Endothelial cell (in vitro differentiated cells): ENCODE measurements around the gene GPR42. TPM values are rescaled to one million over a fixed set of nuclear protein-coding genes. Genes with fewer than 3 reads are reported as not detected.
A peak's percentile ranks its signal among the peaks of the same experiment; 100 is the strongest.
"Not testable (repeated sequence)": the region's sequence is repeated elsewhere in the genome, so short reads cannot be mapped to it uniquely, and the experiment has no call there.

Experiments used
- DNase-seq: peaks from one replicate; pipeline ENCODE4 v3.0.0; 2021; ENCODE audit warnings: low spot score
- H3K27ac Mint-ChIP-seq: one replicate; pipeline ENCODE4 v1.8.0; 2021; ENCODE audit warnings: mixed read lengths, inconsistent platforms; ENCODE audit not compliant: unreplicated experiment
- H3K27me3 Mint-ChIP-seq: one replicate; pipeline ENCODE4 v1.8.0; 2021; ENCODE audit warnings: mild to moderate bottlenecking, moderate library complexity, mixed read lengths, inconsistent platforms; ENCODE audit not compliant: unreplicated experiment
- H3K36me3 Mint-ChIP-seq: one replicate; pipeline ENCODE4 v1.8.0; 2021; ENCODE audit warnings: mild to moderate bottlenecking, low read depth, mixed read lengths, inconsistent platforms; ENCODE audit not compliant: unreplicated experiment
- H3K4me1 Mint-ChIP-seq: one replicate; pipeline ENCODE4 v1.8.0; 2021; ENCODE audit warnings: mild to moderate bottlenecking, mixed read lengths, inconsistent platforms; ENCODE audit not compliant: unreplicated experiment
- H3K4me3 Mint-ChIP-seq: one replicate; pipeline ENCODE4 v1.8.0; 2021; ENCODE audit warnings: mild to moderate bottlenecking, mixed read lengths, inconsistent platforms; ENCODE audit not compliant: unreplicated experiment
- H3K9me3 Mint-ChIP-seq: one replicate; pipeline ENCODE4 v1.8.0; 2021; ENCODE audit warnings: mixed read lengths, inconsistent platforms; ENCODE audit not compliant: unreplicated experiment
- total RNA-seq: library from RNA; stranded (reverse); fragmentation: NEBNext Ultra II Directional; extraction: Animal tissue kit (Norgen Biotek cat#: 25700); gene quantifications from one replicate; pipeline ENCODE4 v1.2.1, GENCODE V29; 2021; ENCODE audit not compliant: unreplicated experiment
- TF ChIP-seq, protein P1 (sequence below): fragments of 200-600 bp; sonication (generic); IDR thresholded peaks from one replicate; pipeline ENCODE4 v1.5.0; 2021; ENCODE audit warnings: antibody characterized with exemption; ENCODE audit not compliant: unreplicated experiment

The GPR42 gene
- total RNA-seq, 1 donor from 2014 or later: not detected

DNA sequence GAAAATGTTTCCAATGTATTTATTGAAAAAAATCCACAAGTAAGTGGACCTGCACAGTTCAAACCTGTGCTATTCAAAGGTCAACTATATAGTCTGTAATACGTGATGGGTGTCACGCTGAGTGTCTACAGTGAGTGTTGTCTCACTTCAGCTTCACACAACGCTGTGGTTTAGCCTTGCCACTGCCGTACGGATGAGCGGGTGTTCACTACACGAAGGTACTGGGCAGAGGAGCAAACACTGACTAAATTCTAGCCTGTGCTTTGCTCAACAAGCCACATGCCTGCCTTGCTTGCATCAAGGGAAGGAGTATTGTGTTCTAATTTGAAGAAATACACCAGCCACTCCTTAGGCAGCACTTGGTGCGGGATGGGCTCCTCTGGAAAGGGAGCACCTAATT, 16.0 kb upstream of the GPR42 start:
- peaks cover 2% of the 10 kb centered on the region for H3K27me3 Mint-ChIP-seq
- H3K27ac Mint-ChIP-seq: peak overlapping the region; percentile 61

DNA sequence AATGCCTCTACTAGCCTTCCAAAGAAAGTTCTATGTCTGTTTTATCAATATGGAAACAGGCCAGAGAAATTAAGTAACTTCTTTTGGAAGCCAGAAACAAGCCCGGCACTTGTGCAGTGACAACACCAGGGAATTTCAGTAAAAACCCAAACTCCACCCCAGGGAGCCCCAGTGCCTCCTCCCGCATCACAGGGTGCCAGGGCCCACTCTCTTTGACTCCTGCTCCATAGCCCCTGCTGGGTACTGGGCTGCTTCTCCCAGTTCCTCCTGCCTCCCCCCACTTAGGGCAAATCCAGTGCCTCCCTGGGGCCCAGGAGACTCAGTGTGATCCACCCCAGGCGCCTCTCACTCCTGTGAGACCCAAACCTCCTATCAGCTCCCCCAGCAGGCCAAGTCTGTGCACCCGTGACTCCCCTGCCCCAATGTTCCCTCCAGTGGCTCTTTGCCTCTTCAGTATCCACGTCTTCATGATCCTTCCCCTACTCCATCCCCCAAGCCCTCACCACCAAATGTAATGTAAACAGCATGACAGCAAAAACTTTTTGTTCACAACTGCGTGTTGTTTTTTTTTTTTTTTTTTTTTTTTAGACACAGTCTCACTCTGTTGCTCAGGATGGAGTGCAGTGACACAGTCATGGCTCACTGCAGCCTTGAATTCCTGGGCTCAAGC, 14.9 kb upstream of the GPR42 start:
- TF ChIP-seq, protein P1, sequence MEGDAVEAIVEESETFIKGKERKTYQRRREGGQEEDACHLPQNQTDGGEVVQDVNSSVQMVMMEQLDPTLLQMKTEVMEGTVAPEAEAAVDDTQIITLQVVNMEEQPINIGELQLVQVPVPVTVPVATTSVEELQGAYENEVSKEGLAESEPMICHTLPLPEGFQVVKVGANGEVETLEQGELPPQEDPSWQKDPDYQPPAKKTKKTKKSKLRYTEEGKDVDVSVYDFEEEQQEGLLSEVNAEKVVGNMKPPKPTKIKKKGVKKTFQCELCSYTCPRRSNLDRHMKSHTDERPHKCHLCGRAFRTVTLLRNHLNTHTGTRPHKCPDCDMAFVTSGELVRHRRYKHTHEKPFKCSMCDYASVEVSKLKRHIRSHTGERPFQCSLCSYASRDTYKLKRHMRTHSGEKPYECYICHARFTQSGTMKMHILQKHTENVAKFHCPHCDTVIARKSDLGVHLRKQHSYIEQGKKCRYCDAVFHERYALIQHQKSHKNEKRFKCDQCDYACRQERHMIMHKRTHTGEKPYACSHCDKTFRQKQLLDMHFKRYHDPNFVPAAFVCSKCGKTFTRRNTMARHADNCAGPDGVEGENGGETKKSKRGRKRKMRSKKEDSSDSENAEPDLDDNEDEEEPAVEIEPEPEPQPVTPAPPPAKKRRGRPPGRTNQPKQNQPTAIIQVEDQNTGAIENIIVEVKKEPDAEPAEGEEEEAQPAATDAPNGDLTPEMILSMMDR: no peak
- Mint-ChIP-seq H3K27me3 (peaks cover 2% of the 10 kb centered on the region), H3K27ac (no peak overlapping the region), H3K36me3 (no peaks in the 10 kb centered on the region), H3K9me3 (no peaks in the 10 kb centered on the region), H3K4me3 (no peak overlapping the region), H3K4me1 (peaks cover 8% of the 10 kb centered on the region)
- no peak for DNase-seq

More for the DNA sequence above, 16.0 kb upstream of the GPR42 start:
- H3K4me3 Mint-ChIP-seq: no peak overlapping the region
- DNase-seq: no peak
- TF ChIP-seq, protein P1: no peak
- peaks cover 8% of the 10 kb centered on the region for H3K4me1 Mint-ChIP-seq
- H3K36me3 Mint-ChIP-seq: no peaks in the 10 kb centered on the region
- no peaks in the 10 kb centered on the region for H3K9me3 Mint-ChIP-seq

DNA sequence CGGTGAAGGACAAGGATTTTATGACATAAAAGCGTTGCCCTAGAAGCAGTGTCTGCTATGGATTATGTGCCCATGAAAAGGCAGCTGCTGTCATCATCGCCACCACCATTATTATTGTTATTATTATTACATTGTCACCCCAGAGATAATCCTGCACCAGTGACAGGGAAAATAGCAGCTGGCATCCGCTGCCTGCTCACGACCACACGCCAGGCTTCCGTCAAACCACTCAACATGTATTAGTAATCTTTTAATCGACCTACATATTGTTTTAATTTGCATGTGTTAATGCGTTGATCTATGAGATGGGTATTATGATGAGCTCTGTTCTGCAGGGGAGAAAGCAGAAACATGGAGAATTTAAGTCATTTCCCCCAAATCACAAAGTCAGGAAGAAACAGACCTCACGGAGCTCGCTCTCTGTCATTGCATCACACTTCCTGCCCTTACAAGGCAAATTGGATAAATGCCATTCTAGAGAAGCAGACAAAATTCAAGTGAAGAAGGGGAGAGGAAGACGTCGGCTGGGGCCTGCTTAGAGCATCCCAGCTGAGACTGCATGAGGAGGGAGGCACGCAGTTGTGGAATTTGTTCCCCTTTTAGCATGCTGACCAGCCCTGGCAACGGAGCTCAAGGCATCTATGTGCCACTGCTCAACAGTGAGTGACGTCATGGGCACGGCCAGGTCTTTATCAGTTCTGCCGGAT, 12.8 kb upstream of the GPR42 start, which contains the start of gene FFAR3:
Gene FFAR3, plus strand, starts transcription at position 594 of the 707 bp plus-strand sequence. CDS start 431 bp downstream, outside the sequence.
- no peaks in the 10 kb centered on the region for H3K36me3 Mint-ChIP-seq
- TF ChIP-seq, protein P1: no peak
- no peaks in the 10 kb centered on the region for H3K9me3 Mint-ChIP-seq
- H3K27ac Mint-ChIP-seq: no peak within 1 kb of the TSS
- peaks cover 8% of the 10 kb centered on the region for H3K4me1 Mint-ChIP-seq
- DNase-seq: no peak
- peaks cover 4% of the 10 kb centered on the region for H3K27me3 Mint-ChIP-seq
- H3K4me3 Mint-ChIP-seq: no peak within 1 kb of the TSS

DNA sequence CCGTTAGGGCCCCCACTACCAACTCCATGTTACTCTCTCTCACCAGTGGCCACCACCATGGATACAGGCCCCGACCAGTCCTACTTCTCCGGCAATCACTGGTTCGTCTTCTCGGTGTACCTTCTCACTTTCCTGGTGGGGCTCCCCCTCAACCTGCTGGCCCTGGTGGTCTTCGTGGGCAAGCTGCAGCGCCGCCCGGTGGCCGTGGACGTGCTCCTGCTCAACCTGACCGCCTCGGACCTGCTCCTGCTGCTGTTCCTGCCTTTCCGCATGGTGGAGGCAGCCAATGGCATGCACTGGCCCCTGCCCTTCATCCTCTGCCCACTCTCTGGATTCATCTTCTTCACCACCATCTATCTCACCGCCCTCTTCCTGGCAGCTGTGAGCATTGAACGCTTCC, 12.0 kb upstream of the GPR42 start:
- H3K4me3 Mint-ChIP-seq, DNase-seq, H3K27me3 Mint-ChIP-seq, H3K4me1 Mint-ChIP-seq, H3K36me3 Mint-ChIP-seq, H3K9me3 Mint-ChIP-seq, H3K27ac Mint-ChIP-seq: not testable (repeated sequence)

DNA sequence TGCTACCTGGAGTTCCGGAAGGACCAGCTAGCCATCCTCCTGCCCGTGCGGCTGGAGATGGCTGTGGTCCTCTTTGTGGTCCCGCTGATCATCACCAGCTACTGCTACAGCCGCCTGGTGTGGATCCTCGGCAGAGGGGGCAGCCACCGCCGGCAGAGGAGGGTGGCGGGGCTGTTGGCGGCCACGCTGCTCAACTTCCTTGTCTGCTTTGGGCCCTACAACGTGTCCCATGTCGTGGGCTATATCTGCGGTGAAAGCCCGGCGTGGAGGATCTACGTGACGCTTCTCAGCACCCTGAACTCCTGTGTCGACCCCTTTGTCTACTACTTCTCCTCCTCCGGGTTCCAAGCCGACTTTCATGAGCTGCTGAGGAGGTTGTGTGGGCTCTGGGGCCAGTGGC, 11.5 kb upstream of the GPR42 start:
- not testable (repeated sequence) for DNase-seq, H3K27me3 Mint-ChIP-seq, H3K36me3 Mint-ChIP-seq, H3K4me1 Mint-ChIP-seq, H3K4me3 Mint-ChIP-seq, H3K9me3 Mint-ChIP-seq, H3K27ac Mint-ChIP-seq

DNA sequence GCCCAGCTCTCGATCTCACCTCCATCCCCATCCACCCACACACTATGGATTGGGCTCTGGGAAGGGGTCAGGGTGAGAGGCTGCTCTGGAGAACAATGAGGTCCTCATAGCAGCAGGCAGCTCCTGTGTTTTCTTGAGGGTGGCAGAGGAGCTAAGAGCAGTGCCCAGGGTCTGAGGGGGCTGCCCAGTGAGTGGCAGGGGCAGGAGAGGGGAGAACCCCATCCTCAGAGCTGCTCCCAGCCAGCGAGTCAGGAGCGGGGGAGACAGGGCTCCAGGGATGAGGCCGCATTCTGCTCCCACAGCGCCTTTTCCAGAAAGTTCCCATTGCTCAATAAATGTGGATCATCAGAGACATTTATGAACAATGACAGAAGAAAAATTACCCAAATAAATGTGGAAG, 10.8 kb upstream of the GPR42 start:
- not testable (repeated sequence) for H3K9me3 Mint-ChIP-seq, DNase-seq, H3K27me3 Mint-ChIP-seq, H3K36me3 Mint-ChIP-seq, H3K27ac Mint-ChIP-seq, H3K4me3 Mint-ChIP-seq, H3K4me1 Mint-ChIP-seq
